RPMI8226 (cell line): Measurements from ENCODE around the gene ALG8.
"Not testable (repeated sequence)": the region's sequence is repeated elsewhere in the genome, so short reads cannot be mapped to it uniquely, and the experiment has no call there.

Experiments used
- DNase-seq: peaks from one replicate; pipeline ENCODE4 v3.0.0-alpha.2; 2015

The ALG8 gene

GRCh38 chr11:78099666-78100065 is 39.8 kb downstream of the ALG8 start:
- no peak for DNase-seq

GRCh38 chr11:78097666-78098385 is 41.6 kb downstream of the ALG8 start:
- DNase-seq: no peak

- no peak for DNase-seq
Measured at GRCh38 chr11:78094250-78094649, 45.2 kb downstream of the ALG8 start.

- not testable (repeated sequence) for DNase-seq
Measured at GRCh38 chr11:78086521-78087074, 52.8 kb downstream of the ALG8 start.

GRCh38 chr11:78085972-78086371 is 53.5 kb downstream of the ALG8 start:
- DNase-seq: no peak

GRCh38 chr11:78084506-78084905 is 54.9 kb downstream of the ALG8 start:
- DNase-seq: not testable (repeated sequence)

- DNase-seq: no peak
Measured at GRCh38 chr11:78083021-78083420, 56.4 kb downstream of the ALG8 start.

- no peak for DNase-seq
Measured at GRCh38 chr11:78082146-78082545, 57.3 kb downstream of the ALG8 start.

- DNase-seq: no peak
Measured at GRCh38 chr11:78081583-78081982, 57.8 kb downstream of the ALG8 start.

GRCh38 chr11:78080818-78081495 is 58.5 kb downstream of the ALG8 start:
- no peak for DNase-seq

GRCh38 chr11:78080084-78080817 is 59.2 kb downstream of the ALG8 start:
- no peak for DNase-seq

GRCh38 chr11:78079232-78080083 is 60.0 kb downstream of the ALG8 start, which contains the start of gene NDUFC2:
Gene NDUFC2, minus strand, starts transcription at chr11:78079862. Its CDS starts 118 bp downstream, at chr11:78079744.
- DNase-seq: peak; percentile 91

- DNase-seq: no peak
Measured at GRCh38 chr11:78078218-78079167, 60.9 kb downstream of the ALG8 start.

- not testable (repeated sequence) for DNase-seq
Measured at GRCh38 chr11:78077592-78077991, 61.8 kb downstream of the ALG8 start.

- DNase-seq: no peak
Measured at GRCh38 chr11:78076733-78077403, 62.6 kb downstream of the ALG8 start.

- DNase-seq: no peak
Measured at GRCh38 chr11:78074756-78075155, 64.7 kb downstream of the ALG8 start.

- no peak for DNase-seq
Measured at GRCh38 chr11:78072455-78072854, 67.0 kb downstream of the ALG8 start.

- no peak for DNase-seq
Measured at GRCh38 chr11:78071717-78072116, 67.7 kb downstream of the ALG8 start.

- no peak for DNase-seq
Measured at GRCh38 chr11:78070621-78071020, 68.8 kb downstream of the ALG8 start.

- DNase-seq: no peak
Measured at GRCh38 chr11:78069465-78069864, 70.0 kb downstream of the ALG8 start.

- no peak for DNase-seq
Measured at GRCh38 chr11:78067704-78068103, 71.7 kb downstream of the ALG8 start.
